HG03442 (cell line): ENCODE results near the gene RNF167.
A peak's percentile ranks its signal among the peaks of the same experiment; 100 is the strongest.
"Not testable (repeated sequence)": the region's sequence is repeated elsewhere in the genome, so short reads cannot be mapped to it uniquely, and the experiment has no call there.

Experiments
- ATAC-seq: cut with Tn5 transposase; IDR thresholded peaks from one replicate; pipeline ENCODE4 v1.9.1; 2021; ENCODE audit warnings: mild to moderate bottlenecking, moderate library complexity; ENCODE audit not compliant: unreplicated experiment

The RNF167 gene

GRCh38 chr17:4901648-4902344 is 38.3 kb upstream of the RNF167 start:
- no peak for ATAC-seq

- ATAC-seq: no peak
Observed at GRCh38 chr17:4902540-4902939, 37.5 kb upstream of the RNF167 start.

GRCh38 chr17:4903051-4903818 is 36.8 kb upstream of the RNF167 start, which contains the start of gene CHRNE:
Gene CHRNE (minus strand): TSS chr17:4903098. CDS start chr17:4903063, 35 bp downstream.
- ATAC-seq: no peak

DNA sequence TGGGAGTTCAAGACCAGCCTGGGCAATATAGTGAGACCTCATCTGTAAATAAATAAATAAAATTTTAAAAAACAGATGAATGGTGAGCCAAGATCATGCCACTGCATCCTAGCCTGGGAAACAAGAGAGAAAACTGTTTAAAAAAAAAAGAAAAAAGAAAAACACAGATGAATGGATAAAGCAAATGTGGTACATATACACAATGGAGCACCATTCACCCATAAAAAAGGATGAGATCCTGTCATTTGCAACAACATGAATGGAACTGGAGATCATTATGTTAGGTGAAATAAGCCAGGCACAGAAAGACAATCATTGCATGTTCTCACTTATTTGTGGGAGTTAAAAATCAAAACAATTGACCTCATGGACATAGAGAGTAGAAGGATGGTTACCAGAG is 33.4 kb upstream of the RNF167 start:
- ATAC-seq: not testable (repeated sequence)

- no peak for ATAC-seq
Observed at GRCh38 chr17:4908301-4908700, 31.8 kb upstream of the RNF167 start.

DNA sequence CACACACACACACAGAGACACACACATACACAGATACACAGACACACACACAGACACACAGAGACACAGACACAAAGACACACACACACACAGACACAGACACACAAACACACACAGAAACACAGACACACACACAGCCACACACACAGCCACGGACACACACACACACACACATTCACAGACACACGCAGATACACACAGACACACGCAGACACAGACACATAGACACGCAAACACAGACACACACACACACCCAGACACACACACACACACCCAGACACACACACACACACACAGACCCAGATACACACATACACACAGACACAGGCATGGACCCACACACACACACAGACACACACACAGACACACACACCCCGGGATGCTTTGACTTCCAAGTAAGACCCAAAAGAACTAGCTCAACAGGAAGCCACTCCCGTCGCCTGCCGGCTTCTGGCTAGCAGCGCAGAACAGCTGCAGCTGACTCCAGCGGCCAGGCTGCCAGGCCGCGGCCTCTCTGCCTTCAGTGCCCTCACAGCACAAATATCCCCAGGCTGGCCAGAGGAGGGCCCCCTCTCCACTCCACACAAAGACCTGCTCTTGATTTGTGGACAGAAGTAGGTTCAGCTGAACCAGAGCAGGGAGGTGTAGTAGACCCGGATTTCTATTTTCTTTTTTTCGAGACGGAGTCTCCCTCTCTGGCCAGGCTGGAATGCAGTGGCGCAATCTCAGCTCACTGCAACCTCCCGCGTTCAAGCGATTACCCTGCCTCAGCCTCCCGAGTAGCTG is 31.2 kb upstream of the RNF167 start:
- no peak for ATAC-seq

DNA sequence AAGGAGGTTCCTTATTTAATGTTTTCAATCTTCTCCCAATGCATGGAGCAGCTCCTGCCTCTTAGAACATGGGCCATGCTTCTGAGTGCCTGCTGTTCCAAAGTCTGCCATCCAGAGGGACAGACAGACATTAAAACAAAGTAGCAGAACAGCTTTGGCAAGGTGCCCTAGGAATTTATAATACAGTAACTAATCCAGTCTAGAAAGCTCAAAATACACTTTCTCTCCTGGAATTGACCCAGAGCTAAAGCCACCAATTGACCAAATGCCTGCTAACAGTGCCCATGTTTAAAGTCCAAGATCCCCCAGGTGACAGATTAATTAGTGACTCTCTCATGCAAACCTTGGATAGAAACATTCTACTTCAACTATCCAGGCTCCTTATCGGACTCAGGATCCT is 26.1 kb upstream of the RNF167 start:
- no peak for ATAC-seq

DNA sequence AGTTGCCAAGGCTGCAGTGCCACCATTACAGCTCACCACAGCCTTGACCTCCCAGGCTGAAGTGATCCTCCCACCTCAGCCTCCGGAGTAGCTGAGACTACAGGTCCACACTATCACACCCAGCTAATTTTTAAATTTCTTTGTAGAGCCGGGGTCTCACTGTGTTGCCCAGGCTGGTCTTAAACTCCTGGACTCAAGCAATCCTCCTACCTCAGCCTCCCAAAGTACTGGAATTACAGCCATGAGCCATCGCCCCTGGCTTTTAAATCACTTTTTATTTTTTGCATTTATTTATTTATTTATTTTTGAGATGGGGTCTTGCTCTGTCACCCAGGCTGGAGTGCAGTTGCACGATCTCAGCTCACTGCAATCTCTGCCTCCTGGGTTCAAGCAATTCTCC is 25.5 kb upstream of the RNF167 start:
- ATAC-seq: not testable (repeated sequence)

- no peak for ATAC-seq
Observed at GRCh38 chr17:4919511-4920047, 20.5 kb upstream of the RNF167 start.

DNA sequence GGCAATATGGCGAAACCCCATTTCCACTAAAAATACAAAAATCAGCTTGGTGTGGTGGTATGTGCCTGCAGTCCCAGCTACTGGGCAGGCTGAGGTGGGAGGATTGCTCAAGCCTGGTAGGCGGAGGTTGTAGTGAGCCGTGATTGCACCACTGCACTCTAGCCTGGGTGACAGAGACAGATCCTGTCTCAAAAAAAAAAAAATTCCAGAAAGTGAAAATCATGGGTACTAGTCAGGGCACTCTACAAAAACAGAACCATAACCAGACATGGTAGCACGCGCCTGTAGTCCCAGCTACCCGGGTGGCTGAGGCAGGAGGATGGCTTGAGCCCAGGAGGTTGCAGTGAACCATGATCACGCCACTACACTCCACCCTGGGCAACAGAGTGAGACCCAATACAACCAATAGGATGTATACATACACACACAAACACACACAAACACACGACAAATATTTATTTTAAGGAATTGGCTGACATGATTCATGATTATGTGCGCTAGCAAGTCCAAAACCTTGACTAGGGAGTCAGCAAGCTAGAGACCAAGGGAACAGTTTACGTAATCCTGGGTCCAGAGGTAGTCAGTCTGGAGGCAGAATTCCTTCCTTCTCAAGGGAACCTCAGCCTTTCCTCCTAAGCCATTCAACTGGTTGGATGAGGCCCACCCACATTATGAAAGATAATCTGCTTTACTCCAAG is 19.6 kb upstream of the RNF167 start:
- ATAC-seq: no peak

GRCh38 chr17:4921320-4921719 is 18.7 kb upstream of the RNF167 start:
- no peak for ATAC-seq

- ATAC-seq: not testable (repeated sequence)
Observed at GRCh38 chr17:4926577-4927335, 13.3 kb upstream of the RNF167 start.

- no peak for ATAC-seq
Observed at GRCh38 chr17:4928881-4929280, 11.2 kb upstream of the RNF167 start.

DNA sequence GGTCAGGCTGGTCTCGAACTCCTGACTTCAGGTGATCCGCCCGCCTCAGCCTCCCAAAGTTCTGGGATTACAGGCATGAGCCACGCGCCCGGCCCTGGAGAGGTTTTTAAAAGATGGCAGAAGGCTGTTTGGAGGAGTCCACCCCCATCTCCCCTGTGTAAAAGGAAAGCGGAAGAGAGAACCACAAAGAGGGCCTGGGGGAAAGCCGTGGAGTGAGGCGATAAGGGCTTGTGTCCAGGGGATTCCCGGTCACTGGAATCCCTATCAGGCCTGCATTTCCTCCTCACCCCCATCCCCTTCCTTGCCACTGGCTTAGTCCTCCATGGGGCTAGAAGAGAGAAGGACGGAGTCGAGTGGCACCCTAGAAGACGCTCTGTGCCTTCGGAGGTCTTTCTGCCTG is 8.1 kb upstream of the RNF167 start, which contains the start of gene GP1BA:
Gene GP1BA (plus strand): TSS at position 315 of the 400 bp plus-strand sequence. CDS start 328 bp downstream, outside the sequence.
- no peak for ATAC-seq

DNA sequence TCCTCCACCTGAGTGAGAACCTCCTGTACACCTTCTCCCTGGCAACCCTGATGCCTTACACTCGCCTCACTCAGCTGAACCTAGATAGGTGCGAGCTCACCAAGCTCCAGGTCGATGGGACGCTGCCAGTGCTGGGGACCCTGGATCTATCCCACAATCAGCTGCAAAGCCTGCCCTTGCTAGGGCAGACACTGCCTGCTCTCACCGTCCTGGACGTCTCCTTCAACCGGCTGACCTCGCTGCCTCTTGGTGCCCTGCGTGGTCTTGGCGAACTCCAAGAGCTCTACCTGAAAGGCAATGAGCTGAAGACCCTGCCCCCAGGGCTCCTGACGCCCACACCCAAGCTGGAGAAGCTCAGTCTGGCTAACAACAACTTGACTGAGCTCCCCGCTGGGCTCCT is 7.3 kb upstream of the RNF167 start:
- no peak for ATAC-seq

GRCh38 chr17:4933646-4934045 is 6.4 kb upstream of the RNF167 start:
- no peak for ATAC-seq

DNA sequence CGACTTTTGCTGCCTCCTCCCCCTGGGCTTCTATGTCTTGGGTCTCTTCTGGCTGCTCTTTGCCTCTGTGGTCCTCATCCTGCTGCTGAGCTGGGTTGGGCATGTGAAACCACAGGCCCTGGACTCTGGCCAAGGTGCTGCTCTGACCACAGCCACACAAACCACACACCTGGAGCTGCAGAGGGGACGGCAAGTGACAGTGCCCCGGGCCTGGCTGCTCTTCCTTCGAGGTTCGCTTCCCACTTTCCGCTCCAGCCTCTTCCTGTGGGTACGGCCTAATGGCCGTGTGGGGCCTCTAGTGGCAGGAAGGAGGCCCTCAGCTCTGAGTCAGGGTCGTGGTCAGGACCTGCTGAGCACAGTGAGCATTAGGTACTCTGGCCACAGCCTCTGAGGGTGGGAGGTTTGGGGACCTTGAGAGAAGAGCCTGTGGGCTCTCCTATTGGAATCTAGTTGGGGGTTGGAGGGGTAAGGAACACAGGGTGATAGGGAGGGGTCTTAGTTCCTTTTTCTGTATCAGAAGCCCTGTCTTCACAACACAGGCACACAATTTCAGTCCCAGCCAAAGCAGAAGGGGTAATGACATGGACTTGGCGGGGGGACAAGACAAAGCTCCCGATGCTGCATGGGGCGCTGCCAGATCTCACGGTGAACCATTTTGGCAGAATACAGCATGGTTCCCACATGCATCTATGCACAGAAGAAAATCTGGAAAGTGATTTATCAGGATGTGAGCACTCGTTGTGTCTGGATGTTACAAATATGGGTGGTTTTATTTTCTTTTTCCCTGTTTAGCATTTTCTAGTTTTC is 5.7 kb upstream of the RNF167 start:
- peak; percentile 30 for ATAC-seq

DNA sequence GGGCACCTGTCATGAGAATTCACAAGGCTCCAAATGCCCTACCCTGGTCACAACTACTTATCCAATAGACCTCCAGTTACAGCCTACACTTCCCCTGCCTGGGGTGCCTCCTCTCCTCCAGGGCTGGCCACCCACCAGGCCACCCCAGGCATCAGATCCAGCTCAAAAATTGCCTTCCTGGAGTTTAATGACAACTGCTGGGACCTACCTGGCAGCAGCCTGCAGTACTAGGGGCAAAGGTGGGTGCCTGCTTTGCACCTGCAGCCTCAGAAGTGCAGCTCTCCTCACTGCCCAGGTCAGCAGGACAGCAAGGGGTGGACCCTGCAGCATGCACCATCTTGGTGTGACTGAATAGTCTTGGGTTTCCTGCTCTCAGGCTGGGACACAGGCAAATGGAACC is 4.4 kb upstream of the RNF167 start:
- ATAC-seq: no peak

GRCh38 chr17:4936436-4936835 is 3.6 kb upstream of the RNF167 start:
- no peak for ATAC-seq
